ENCODE results near the gene IGF2R. TPM values are rescaled to one million over a fixed set of nuclear protein-coding genes. Genes with fewer than 3 reads are reported as not detected.

The IGF2R gene
- total RNA-seq, 1 donor from 2014 or later, result 35.1 TPM

GRCh38 chr6:160069459-160069858, 100.6 kb downstream of the IGF2R start:
- H3K36me3 ChIP-seq, result peaks cover 4% of the 10 kb centered on the region
- no peak overlapping the region for H3K4me3 ChIP-seq
- Mint-ChIP-seq H3K36me3 (peaks cover 51% of the 10 kb centered on the region), H3K4me1 (no peaks in the 10 kb centered on the region), H3K27ac (no peak overlapping the region), H3K27me3 (ENCODE audit: insufficient read depth, low read depth) (peaks cover 3% of the 10 kb centered on the region), H3K9me3 (no peaks in the 10 kb centered on the region), H3K4me3 (no peak overlapping the region)
- H3F3A ChIP-seq (ENCODE audit: low read depth), result no peaks in the 10 kb centered on the region
- no peak for DNase-seq (ENCODE audit: low spot score)
- no peak overlapping the region for H3K9ac ChIP-seq
- no peak for TF ChIP-seq EZH2 (IDR thresholded peaks at IDR 0.05)
- TF ChIP-seq EZH2phosphoT487 (IDR thresholded peaks at IDR 0.05), result no peak
- no peak for TF ChIP-seq CTCF (IDR thresholded peaks at IDR 0.05)
- H3K9me3 ChIP-seq (ENCODE audit: low read depth), result no peaks in the 10 kb centered on the region
- no peaks in the 10 kb centered on the region for H3K4me1 ChIP-seq
- H3K27me3 ChIP-seq, result no peaks in the 10 kb centered on the region
- H2AFZ ChIP-seq (replicated peaks), result no peak overlapping the region
- no peak overlapping the region for H3K27ac ChIP-seq
- H3K4me2 ChIP-seq, result no peak overlapping the region
- no peaks in the 10 kb centered on the region for H3K79me2 ChIP-seq (ENCODE audit: low read depth)
- no peaks in the 10 kb centered on the region for H4K20me1 ChIP-seq (ENCODE audit: low read depth)

- Histone ChIP-seq H3K4me1 (no peaks in the 10 kb centered on the region), H3K9ac (no peak overlapping the region), H3F3A (ENCODE audit: low read depth) (no peaks in the 10 kb centered on the region), H3K9me3 (ENCODE audit: low read depth) (no peaks in the 10 kb centered on the region), H3K27me3 (no peaks in the 10 kb centered on the region), H2AFZ (replicated peaks) (no peak overlapping the region), H3K4me2 (no peak overlapping the region), H3K27ac (no peak overlapping the region), H3K79me2 (ENCODE audit: low read depth) (no peaks in the 10 kb centered on the region), H3K4me3 (no peak overlapping the region), H3K36me3 (peaks cover 4% of the 10 kb centered on the region), H4K20me1 (ENCODE audit: low read depth) (no peaks in the 10 kb centered on the region)
- no peaks in the 10 kb centered on the region for H3K4me1 Mint-ChIP-seq
- peaks cover 44% of the 10 kb centered on the region for H3K36me3 Mint-ChIP-seq
- no peak for DNase-seq (ENCODE audit: low spot score)
- H3K27me3 Mint-ChIP-seq (ENCODE audit: insufficient read depth, low read depth), result peaks cover 3% of the 10 kb centered on the region
- no peak overlapping the region for H3K27ac Mint-ChIP-seq
- H3K9me3 Mint-ChIP-seq, result no peaks in the 10 kb centered on the region
- no peak overlapping the region for H3K4me3 Mint-ChIP-seq
- TF ChIP-seq EZH2 (IDR thresholded peaks at IDR 0.05) (no peak), EZH2phosphoT487 (IDR thresholded peaks at IDR 0.05) (no peak), CTCF (IDR thresholded peaks at IDR 0.05) (no peak)
These were observed 101.5 kb downstream of the IGF2R start for GRCh38 chr6:160070427-160070826.

- Histone ChIP-seq H3K4me1 (no peaks in the 10 kb centered on the region), H4K20me1 (ENCODE audit: low read depth) (no peaks in the 10 kb centered on the region), H3K36me3 (peaks cover 4% of the 10 kb centered on the region), H3K9me3 (ENCODE audit: low read depth) (no peaks in the 10 kb centered on the region), H3K4me2 (no peak overlapping the region), H3F3A (ENCODE audit: low read depth) (no peaks in the 10 kb centered on the region), H3K79me2 (ENCODE audit: low read depth) (no peaks in the 10 kb centered on the region), H3K27me3 (no peaks in the 10 kb centered on the region), H3K4me3 (no peak overlapping the region), H3K9ac (no peak overlapping the region), H2AFZ (replicated peaks) (no peak overlapping the region), H3K27ac (no peak overlapping the region)
- Mint-ChIP-seq H3K9me3 (no peaks in the 10 kb centered on the region), H3K4me3 (no peak overlapping the region), H3K36me3 (peaks cover 46% of the 10 kb centered on the region), H3K4me1 (no peaks in the 10 kb centered on the region), H3K27me3 (ENCODE audit: insufficient read depth, low read depth) (peaks cover 3% of the 10 kb centered on the region), H3K27ac (no peak overlapping the region)
- TF ChIP-seq EZH2 (IDR thresholded peaks at IDR 0.05), result no peak
- no peak for TF ChIP-seq CTCF (IDR thresholded peaks at IDR 0.05)
- TF ChIP-seq EZH2phosphoT487 (IDR thresholded peaks at IDR 0.05), result no peak
- DNase-seq (ENCODE audit: low spot score), result no peak
These were observed 101.9 kb downstream of the IGF2R start for GRCh38 chr6:160070831-160071230.

Measured in neural progenitor cell (in vitro differentiated cells).